Liver (tissue), 9 donors: ENCODE data around the gene GSK3B. TPM values are rescaled to one million over a fixed set of nuclear protein-coding genes. Genes with fewer than 3 reads are reported as not detected.

Experiments
- DNase-seq: peaks from one replicate; pipeline ENCODE4 v3.0.0-alpha.2; 2017; ENCODE audit warnings: low spot score
- H3K27ac ChIP-seq, 2 donors: one replicate each; pipeline ENCODE4 v1.7.0; 2013; ENCODE audit warnings: inconsistent platforms in 2 of 2, low read length in 2 of 2, control low read depth in 1 of 2, low read depth in 1 of 2, mild to moderate bottlenecking in 1 of 2
- H3K27me3 ChIP-seq, 4 donors: one replicate each; pipeline versions ENCODE4 v1.6.1 to v1.7.0; 2013; ENCODE audit warnings: low read length in 3 of 4, inconsistent platforms in 1 of 4, mild to moderate bottlenecking in 1 of 4, moderate library complexity in 1 of 4; ENCODE audit not compliant: control insufficient read depth in 4 of 4, insufficient read depth in 4 of 4
- H3K36me3 ChIP-seq, 4 donors: one replicate each; pipeline versions ENCODE4 v1.6.1 to v1.7.0; 2013; ENCODE audit warnings: low read length in 3 of 4, mild to moderate bottlenecking in 3 of 4, low read depth in 1 of 4, moderate library complexity in 1 of 4; ENCODE audit not compliant: control insufficient read depth in 4 of 4, insufficient read depth in 3 of 4
- H3K4me1 ChIP-seq, 4 donors: one replicate each; pipeline versions ENCODE4 v1.6.1 to v1.7.0; 2013; ENCODE audit warnings: low read length in 3 of 4, mild to moderate bottlenecking in 3 of 4, moderate library complexity in 1 of 4; ENCODE audit not compliant: control insufficient read depth in 4 of 4, insufficient read depth in 4 of 4
- H3K4me3 ChIP-seq, 3 donors: one replicate each; pipeline versions ENCODE4 v1.6.1 to v1.7.0; 2013; ENCODE audit warnings: low read length in 3 of 3, control low read depth in 1 of 3, low read depth in 1 of 3, mild to moderate bottlenecking in 1 of 3
- H3K9ac ChIP-seq, 2 donors: one replicate each; pipeline ENCODE4 v1.7.0; 2013; ENCODE audit warnings: low read length in 2 of 2, mild to moderate bottlenecking in 2 of 2, moderate library complexity in 2 of 2, control low read depth in 1 of 2, low read depth in 1 of 2
- H3K9me3 ChIP-seq, 4 donors: one replicate each; pipeline versions ENCODE4 v1.6.1 to v1.7.0; 2013; ENCODE audit warnings: low read length in 3 of 4; ENCODE audit not compliant: control insufficient read depth in 4 of 4
- CTCF ChIP-seq: fragments of 150-350 bp; IDR thresholded peaks from 2 replicates; pipeline ENCODE4 v1.5.1; 2017; ENCODE audit warnings: improper control_type of control experiment, low read depth, low read length; ENCODE audit not compliant: missing input control
- EGR1 ChIP-seq, 2 donors: IDR thresholded peaks; 2 replicates each; pipeline ENCODE4 v1.6.1; 2016 to 2018; ENCODE audit warnings: antibody characterized with exemption in 2 of 2, low read depth in 2 of 2
- FOXA1 ChIP-seq: IDR thresholded peaks from 2 replicates; pipeline ENCODE4 v1.6.1; 2016; ENCODE audit warnings: antibody characterized with exemption
- FOXA2 ChIP-seq: IDR thresholded peaks from 2 replicates; pipeline ENCODE4 v1.6.1; 2016; ENCODE audit warnings: antibody characterized with exemption
- GABPA ChIP-seq, 2 donors: IDR thresholded peaks in 1 of 2; conservative IDR thresholded peaks in 1 of 2; 2 replicates each; pipeline ENCODE4 v1.6.1; 2016; ENCODE audit warnings: antibody characterized with exemption in 2 of 2, mild to moderate bottlenecking in 1 of 2, moderate library complexity in 1 of 2
- HNF4A ChIP-seq, 2 donors: conservative IDR thresholded peaks; 2 replicates each; pipeline ENCODE4 v1.6.1; 2016; ENCODE audit warnings: antibody characterized with exemption in 2 of 2, mild to moderate bottlenecking in 2 of 2
- HNF4G ChIP-seq: IDR thresholded peaks from 2 replicates; pipeline ENCODE4 v1.6.1; 2016; ENCODE audit warnings: antibody characterized with exemption
- JUND ChIP-seq, 2 donors: IDR thresholded peaks; 2 replicates each; pipeline ENCODE4 v1.6.1; 2016; ENCODE audit warnings: antibody characterized with exemption in 2 of 2
- NR2F2 ChIP-seq: IDR thresholded peaks from 2 replicates; pipeline ENCODE4 v1.6.1; 2016; ENCODE audit warnings: antibody characterized with exemption
- RAD21 ChIP-seq, 2 donors: IDR thresholded peaks; 2 replicates each; pipeline ENCODE4 v1.6.1; 2016; ENCODE audit warnings: antibody characterized with exemption in 2 of 2, mild to moderate bottlenecking in 2 of 2
- RXRA ChIP-seq, 2 donors: IDR thresholded peaks; 2 replicates each; pipeline ENCODE4 v1.6.1; 2017 to 2018; ENCODE audit warnings: antibody characterized with exemption in 2 of 2, mild to moderate bottlenecking in 1 of 2
- SP1 ChIP-seq: IDR thresholded peaks from 2 replicates; pipeline ENCODE4 v1.6.1; 2018; ENCODE audit warnings: antibody characterized with exemption, mild to moderate bottlenecking
- TAF1 ChIP-seq: conservative IDR thresholded peaks from 2 replicates; pipeline ENCODE4 v1.6.1; 2016; ENCODE audit warnings: antibody characterized with exemption, mild to moderate bottlenecking
- YY1 ChIP-seq: IDR thresholded peaks from 2 replicates; pipeline ENCODE4 v1.6.1; 2016; ENCODE audit warnings: antibody characterized with exemption, mild to moderate bottlenecking
- WGBS: extraction: QIAGEN DNeasy Blood & Tissue Kit; methylation state at CpG from one replicate; pipeline ENCODE4 v1.1.7; 2013; 5-methylcytosine and 5-hydroxymethylcytosine counted together
- polyA plus RNA-seq, 2 donors: library from polyadenylated mRNA; stranded (reverse) in 1 of 2; unstranded in 1 of 2; fragments of 200-250 nt in 1 of 2; fragments of >200 nt in 1 of 2; fragmentation: Nextera tagmentation in 1 of 2; extraction: Ambion mirVana in 1 of 2; gene quantifications; one replicate each; pipeline versions ENCODE4 v1.2.1 to v1.2.3, GENCODE V29; 2013 to 2015
- total RNA-seq, 2 donors: library from RNA; depleted of rRNA; stranded (reverse); fragments of >200 nt; gene quantifications; one replicate each; pipeline ENCODE4 v1.2.3, GENCODE V29; 2014
- TF ChIP-seq, protein P1 (sequence below): IDR thresholded peaks from 2 replicates; pipeline ENCODE4 v1.6.1; 2016; ENCODE audit warnings: antibody characterized with exemption
- TF ChIP-seq, protein P2 (sequence below): IDR thresholded peaks from 2 replicates; pipeline ENCODE4 v1.6.1; 2016; ENCODE audit warnings: antibody characterized with exemption
- TF ChIP-seq, protein P3 (sequence below): IDR thresholded peaks from 2 replicates; pipeline ENCODE4 v1.6.1; 2016; ENCODE audit warnings: antibody characterized with exemption
- TF ChIP-seq, protein P4 (sequence below): IDR thresholded peaks from 2 replicates; pipeline ENCODE4 v1.6.1; 2016; ENCODE audit warnings: antibody characterized with exemption, mild to moderate bottlenecking
- donor health status: healthy.
- donor health status: healthy.
- donor health status: healthy.
- donor health status: healthy.
- donor health status: healthy.

Gene GSK3B
- total and polyA plus RNA-seq, 4 donors, result 10.5 to 20.8 (median 18.5) TPM

- peaks cover 0 to 19% (median 1%) of the 10 kb centered on the region in 4 donors for H3K4me1 ChIP-seq
- WGBS, result 96% methylated on average over 2 of the region's 2 CpGs
- DNase-seq, result no peak
- H3K36me3 ChIP-seq, result no peaks in the 10 kb centered on the region
- no peaks in the 10 kb centered on the region for H3K27me3 ChIP-seq
- no peak overlapping the region for H3K4me3 ChIP-seq
- no peak overlapping the region for H3K9ac ChIP-seq
- TF ChIP-seq JUND (IDR thresholded peaks at IDR 0.05) (no peak), HNF4G (no peak), NR2F2 (no peak), CTCF (no peak), RXRA (IDR thresholded peaks at IDR 0.05) (no peak), TAF1 (no peak), SP1 (no peak), RAD21 (IDR thresholded peaks at IDR 0.05) (no peak), HNF4A (conservative IDR thresholded peaks at IDR 0.05) (no peak), FOXA2 (no peak), FOXA1 (no peak), EGR1 (IDR thresholded peaks at IDR 0.05; ENCODE audit: low read depth in 2 of 2) (no peak), YY1 (no peak), GABPA (IDR thresholded peaks at IDR 0.05 in 1 of 2, conservative IDR thresholded peaks at IDR 0.05 in 1 of 2) (no peak)
- TF ChIP-seq, protein P1, sequence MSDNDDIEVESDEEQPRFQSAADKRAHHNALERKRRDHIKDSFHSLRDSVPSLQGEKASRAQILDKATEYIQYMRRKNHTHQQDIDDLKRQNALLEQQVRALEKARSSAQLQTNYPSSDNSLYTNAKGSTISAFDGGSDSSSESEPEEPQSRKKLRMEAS, result no peak
- TF ChIP-seq, protein P2, sequence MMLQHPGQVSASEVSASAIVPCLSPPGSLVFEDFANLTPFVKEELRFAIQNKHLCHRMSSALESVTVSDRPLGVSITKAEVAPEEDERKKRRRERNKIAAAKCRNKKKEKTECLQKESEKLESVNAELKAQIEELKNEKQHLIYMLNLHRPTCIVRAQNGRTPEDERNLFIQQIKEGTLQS, result no peak
- TF ChIP-seq, protein P3, sequence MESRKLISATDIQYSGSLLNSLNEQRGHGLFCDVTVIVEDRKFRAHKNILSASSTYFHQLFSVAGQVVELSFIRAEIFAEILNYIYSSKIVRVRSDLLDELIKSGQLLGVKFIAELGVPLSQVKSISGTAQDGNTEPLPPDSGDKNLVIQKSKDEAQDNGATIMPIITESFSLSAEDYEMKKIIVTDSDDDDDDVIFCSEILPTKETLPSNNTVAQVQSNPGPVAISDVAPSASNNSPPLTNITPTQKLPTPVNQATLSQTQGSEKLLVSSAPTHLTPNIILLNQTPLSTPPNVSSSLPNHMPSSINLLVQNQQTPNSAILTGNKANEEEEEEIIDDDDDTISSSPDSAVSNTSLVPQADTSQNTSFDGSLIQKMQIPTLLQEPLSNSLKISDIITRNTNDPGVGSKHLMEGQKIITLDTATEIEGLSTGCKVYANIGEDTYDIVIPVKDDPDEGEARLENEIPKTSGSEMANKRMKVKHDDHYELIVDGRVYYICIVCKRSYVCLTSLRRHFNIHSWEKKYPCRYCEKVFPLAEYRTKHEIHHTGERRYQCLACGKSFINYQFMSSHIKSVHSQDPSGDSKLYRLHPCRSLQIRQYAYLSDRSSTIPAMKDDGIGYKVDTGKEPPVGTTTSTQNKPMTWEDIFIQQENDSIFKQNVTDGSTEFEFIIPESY, result no peak
- TF ChIP-seq, protein P4, sequence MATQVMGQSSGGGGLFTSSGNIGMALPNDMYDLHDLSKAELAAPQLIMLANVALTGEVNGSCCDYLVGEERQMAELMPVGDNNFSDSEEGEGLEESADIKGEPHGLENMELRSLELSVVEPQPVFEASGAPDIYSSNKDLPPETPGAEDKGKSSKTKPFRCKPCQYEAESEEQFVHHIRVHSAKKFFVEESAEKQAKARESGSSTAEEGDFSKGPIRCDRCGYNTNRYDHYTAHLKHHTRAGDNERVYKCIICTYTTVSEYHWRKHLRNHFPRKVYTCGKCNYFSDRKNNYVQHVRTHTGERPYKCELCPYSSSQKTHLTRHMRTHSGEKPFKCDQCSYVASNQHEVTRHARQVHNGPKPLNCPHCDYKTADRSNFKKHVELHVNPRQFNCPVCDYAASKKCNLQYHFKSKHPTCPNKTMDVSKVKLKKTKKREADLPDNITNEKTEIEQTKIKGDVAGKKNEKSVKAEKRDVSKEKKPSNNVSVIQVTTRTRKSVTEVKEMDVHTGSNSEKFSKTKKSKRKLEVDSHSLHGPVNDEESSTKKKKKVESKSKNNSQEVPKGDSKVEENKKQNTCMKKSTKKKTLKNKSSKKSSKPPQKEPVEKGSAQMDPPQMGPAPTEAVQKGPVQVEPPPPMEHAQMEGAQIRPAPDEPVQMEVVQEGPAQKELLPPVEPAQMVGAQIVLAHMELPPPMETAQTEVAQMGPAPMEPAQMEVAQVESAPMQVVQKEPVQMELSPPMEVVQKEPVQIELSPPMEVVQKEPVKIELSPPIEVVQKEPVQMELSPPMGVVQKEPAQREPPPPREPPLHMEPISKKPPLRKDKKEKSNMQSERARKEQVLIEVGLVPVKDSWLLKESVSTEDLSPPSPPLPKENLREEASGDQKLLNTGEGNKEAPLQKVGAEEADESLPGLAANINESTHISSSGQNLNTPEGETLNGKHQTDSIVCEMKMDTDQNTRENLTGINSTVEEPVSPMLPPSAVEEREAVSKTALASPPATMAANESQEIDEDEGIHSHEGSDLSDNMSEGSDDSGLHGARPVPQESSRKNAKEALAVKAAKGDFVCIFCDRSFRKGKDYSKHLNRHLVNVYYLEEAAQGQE, result no peak
- H3K9me3 ChIP-seq, result peaks cover 0 to 3% (median 2%) of the 10 kb centered on the region in 4 donors
- H3K27ac ChIP-seq, result no peak overlapping the region
Observed at GRCh38 chr3:119778811-119779210, 315.4 kb downstream of the GSK3B start.
